ENCODE measurements around the gene UBTD2.

Gene UBTD2

DNA sequence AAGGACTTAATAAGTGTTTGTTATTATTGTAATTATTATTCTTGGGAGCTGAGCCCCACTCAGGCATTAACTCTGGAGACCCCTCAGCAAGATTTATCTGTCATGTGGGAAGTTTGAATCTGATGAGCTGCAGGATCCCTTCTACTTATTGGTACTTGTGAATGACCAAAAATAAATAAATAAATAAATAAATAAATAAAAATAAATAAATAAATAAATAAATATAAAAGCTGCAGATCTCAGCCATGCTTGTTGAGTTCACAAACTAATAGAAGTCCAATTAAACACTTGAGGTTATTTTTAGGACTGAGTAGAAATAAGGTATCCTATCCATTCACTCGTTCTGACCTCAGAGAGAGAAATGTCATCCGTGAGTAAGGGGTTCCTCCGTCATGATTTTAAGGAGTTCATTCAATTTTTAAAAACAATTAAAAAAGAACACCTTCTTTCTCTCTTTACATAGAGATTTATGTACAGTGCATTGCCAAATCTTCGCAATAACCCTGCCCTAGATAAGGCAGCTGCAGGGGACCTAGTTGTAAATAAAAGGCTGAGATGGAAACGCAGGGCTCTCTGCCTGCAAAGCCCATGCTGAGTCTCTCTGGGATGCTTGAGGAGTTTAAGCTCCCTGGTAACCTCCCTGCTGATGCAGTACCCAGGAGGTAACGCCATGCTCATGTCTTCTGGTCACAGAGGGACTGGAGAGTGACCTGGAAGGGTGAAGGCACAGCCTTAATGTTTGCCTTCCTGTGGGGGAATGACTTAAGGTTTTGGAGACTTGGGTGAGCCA lies 88.4 kb downstream of the UBTD2 start:
- DNase-seq (ENCODE audit: low read depth) = no peak

DNA sequence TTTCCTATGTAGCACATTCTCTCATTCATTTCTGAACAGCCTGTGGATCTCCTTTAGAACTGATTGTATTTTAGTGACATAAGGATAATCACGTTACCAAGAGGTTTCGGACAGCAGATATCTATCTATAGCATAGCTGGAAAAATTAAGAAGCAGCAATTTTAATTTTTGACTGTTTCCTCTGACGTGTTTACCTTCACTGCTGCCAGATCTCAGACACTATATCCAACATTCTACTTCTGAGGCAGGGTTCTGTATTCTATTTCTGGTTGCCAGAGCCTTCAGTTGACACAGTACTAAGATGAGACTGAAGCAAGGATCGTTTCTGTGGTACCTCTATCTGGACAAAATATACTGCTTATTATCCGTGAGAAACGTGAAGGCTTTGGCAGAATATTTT lies 89.7 kb downstream of the UBTD2 start, which contains the start of gene EFCAB9:
TSS of gene EFCAB9 (plus strand) at position 301 of the 400 bp plus-strand sequence. CDS start at position 302, 1 bp downstream.
- no peak for DNase-seq (ENCODE audit: low read depth)

DNA sequence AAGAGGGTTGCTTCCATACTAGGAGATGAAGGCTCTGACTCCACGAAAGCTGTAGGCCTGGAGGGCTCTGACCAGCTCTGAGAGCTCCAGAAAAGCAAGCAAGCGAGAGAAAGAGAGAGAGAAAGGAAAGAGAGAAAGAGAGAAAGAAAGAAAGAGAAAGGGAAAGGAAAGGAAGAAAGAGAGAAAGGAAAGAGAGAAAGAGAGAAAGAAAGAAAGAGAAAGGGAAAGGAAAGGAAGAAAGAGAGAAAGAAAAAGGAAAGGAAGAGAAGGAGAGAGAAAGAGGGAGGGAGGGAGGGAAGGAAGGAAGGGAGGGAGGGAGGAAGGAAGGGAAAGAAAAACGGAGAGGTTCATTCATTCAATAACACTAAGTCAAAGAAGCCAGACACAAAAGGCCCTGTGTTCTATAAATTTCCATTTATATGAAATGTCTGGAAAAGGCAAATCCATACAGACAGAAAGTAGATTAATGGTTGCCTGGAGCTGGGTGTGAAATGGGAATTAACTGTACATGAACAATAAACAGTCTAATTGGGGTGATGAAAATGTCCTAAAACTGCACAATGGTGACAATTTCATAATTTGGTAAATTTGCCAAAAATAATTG lies 93.8 kb downstream of the UBTD2 start:
- no peak for DNase-seq (ENCODE audit: low read depth)

DNA sequence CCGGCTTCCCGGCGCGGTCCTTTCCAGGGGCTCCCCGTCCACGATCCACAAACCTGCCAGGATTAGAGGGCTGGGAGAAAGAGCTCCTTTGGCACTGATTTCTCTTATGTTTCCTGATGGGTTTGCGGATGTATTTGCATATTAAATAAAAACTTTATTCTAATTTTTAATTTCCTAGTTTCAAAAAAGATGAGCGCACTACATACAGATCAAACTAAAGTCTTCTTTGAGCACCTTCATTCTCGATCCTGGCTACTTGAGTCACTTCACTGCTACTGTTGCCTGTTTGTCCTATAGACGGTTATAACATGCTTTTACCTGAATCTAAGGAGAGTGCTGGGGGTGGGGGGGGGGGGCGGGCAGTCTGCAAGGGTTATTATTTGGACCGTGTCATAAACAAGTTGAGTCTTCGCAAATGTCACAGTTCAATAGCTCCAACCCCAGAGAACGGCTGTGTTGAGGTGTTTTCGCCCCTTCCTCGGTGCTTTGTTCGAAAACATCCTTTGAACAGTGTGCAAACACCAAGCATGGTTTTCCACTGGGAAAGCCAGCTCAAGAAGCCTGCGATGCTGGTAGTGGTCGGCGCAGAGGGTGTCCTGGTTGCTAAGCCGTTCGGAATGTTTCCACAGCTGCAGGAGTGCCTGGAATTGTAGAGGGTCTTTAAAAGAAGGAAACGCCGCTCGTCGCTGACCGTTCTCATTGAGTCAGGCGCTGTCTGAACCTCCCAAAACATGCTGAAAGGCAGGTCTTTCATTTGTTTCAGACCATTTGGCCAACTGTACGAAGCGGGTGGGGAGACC lies 94.5 kb downstream of the UBTD2 start:
- DNase-seq (ENCODE audit: low read depth) = no peak

DNA sequence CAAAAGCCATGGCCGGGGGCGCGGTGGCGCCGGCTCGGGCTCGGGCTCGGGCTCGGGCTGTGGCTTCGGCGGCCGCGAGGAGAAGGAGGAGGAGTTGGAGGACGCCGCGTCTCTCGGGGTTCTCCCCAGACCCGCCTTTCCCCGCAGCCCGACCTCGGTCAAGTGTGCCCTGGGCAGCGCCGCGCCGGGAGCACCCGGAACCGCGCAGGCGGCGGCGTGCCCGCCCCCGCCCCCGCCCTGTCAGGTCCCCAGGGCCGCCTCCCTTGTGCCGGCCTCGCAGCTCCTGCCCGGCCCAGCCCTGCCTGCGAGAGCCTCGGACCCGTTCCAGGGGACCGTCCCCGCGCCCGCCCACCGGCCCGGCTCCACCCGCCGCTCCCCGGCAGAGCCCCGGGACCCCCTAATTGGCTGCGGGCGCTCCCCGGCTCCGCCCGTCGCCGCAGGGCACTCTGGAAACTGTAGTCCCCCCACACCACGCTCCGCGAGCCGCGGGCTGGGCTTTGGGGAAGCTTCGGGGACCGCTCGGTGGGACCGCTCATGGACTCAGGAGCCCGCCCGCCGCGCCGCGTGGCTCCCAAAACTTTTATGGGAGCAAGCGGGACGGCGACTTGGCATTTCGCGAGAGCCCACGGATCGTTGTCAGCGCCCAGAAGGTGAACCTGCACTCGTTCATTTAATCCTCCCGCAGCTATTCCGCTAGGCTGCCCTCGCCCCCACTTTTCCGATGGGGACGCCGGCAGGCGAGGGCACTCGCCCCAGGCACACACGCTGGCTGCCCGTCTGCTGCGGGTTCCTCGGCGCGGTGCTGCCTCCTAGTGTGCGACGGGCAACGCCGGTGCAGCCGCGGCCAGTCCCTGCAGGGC lies 95.3 kb downstream of the UBTD2 start, which contains the start of gene STK10:
TSS of gene STK10 (minus strand) at position 192 of the 860 bp plus-strand sequence. CDS start at position 10, 182 bp downstream.
- DNase-seq (ENCODE audit: low read depth) = peak; percentile 54

DNA sequence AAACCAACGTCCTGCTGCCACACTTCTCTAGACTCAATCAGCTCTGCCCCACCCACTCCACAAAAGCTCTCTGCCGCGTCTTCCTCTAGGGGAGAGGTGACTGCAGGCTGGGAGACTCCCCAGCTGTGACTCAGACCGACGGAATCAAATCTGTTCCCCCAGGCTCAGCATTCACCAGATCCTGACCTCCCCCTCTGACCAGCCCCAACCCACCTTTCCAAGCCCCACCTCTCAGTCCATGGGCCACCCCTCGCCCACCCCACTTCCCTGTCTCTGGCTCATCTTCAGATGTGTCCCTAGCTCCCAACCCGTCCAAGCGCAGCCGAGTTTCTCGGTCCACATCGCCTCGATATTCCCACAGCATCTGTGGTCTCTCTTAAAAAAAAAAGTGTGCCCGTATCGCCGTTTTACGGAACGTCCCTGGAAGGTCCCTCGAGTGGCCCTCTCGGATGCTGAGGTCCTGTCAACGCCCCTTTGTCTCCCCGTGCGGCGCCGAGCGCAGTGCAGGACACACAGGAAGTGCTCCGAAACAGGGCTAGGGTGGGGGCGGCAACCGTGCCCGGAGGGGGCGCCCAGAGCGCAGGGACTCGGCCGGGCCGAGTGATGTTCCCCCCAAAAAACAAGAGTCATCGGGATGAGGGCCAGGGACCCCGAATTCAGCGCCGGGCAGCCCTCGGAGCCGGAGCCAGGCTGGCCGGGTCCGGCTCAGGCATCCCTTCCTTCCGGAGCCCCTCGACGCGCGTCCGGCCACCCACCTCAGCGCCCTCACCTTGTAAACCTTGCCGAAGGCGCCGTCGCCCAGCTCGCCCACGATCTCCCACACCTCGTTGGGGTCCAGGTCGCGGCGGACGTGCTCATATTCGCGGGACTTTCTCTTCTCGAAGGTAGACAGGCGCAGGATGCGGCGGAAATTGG lies 96.2 kb downstream of the UBTD2 start:
- DNase-seq (ENCODE audit: low read depth) = no peak

DNA sequence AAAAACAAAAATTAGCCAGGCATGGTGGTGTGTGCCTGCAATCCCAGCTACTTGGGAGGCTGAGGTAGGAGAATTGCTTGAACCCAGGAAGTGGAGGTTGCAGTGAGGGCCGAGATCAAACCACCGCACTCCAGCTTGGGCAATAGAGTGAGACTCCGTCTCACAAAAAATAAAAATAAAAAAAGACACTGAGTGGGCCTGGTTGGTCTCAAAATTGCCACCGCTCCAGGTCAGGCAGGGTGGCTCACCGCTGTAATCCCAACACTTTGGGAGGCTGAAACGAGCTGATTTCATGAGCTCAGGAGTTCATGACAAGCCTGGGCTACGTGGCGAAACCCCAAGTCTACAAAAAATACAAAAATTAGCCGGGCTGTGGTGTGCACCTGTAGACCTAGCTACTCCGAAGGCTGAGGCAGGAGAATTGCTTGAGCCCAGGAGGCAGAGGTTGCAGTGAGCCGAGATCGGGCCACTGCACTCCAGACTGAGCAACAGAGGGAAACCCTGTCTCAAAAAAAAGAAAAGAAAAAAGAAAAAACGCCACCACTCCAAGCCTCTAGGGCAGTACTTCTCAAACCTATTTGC lies 97.4 kb downstream of the UBTD2 start:
- no peak for DNase-seq (ENCODE audit: low read depth)

DNA sequence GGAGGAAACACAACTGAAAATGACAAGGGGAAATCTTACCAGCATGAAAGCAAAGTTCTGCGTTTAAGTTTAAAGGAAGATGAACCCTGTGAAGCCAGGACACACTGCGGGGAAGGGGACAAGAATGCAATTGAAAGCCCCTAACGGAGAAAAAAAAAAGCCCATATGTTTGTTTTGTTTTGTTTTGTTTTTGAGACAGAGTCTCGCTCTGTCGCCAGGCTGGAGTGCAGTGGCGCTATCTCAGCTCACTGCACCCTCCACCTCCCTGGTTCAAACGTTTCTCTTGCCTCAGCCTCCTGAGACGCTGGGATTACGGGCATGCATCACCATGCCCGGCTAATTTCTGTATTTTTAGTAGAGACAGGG lies 98.5 kb downstream of the UBTD2 start:
- no peak for DNase-seq (ENCODE audit: low read depth)

DNA sequence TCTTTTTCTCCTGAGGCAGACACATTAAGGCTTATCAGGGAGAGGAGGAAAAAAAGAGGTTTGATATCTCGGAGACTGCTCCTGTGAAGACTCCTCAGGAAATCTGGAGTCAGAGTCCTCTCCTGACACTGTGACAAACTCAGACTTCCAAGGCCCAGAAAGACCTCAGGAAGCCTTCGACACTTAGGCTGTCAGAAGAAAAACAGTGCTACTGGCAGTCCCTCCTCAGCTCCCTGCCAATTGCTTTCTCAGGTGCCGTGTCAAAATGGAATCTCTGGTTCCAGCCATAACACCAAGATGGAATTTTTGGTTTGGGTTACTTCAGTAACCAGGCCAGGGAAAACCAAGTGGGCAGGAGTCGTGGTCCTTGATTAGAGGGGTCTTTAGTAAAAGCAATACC lies 99.7 kb downstream of the UBTD2 start:
- DNase-seq (ENCODE audit: low read depth) = no peak

DNA sequence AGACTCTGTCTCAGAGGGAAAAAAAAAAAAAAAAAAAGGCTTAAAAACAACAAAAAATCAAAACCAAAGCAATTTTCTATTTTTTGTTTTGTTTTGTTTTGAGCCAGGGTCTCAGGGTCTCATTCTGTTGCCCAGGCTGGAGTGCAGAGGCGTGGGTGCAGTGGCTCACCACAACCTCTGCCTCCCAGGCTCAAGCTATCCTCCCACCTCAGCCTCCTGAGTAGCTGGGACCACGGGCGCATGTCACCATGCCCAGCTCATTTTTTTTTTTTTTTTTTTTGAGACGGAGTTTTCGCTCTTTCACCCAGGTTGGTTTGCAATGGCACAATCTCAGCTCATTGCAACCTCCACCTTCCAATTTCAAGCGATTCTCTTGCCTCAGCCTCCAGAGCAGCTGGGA lies 101.3 kb downstream of the UBTD2 start:
- DNase-seq (ENCODE audit: low read depth) = no peak

DNA sequence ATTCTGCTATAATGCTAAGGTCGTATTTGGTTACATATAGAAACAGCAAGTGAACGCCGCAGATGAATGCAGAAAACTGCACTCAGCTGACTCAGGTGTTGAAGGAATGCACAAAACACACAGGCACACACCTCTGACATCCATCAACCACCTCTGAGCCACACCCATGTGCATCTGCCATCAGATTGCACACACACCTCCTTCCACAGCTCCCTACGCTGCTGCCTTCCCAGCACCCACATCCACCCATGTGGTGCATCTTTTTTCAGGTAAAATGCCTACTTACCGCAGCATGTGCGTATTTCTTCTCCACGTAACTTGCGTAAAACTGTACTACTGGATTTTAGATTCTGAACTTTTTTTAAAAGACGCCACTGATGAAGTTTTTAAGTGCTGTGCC lies 102.6 kb downstream of the UBTD2 start:
- DNase-seq (ENCODE audit: low read depth) = no peak

DNA sequence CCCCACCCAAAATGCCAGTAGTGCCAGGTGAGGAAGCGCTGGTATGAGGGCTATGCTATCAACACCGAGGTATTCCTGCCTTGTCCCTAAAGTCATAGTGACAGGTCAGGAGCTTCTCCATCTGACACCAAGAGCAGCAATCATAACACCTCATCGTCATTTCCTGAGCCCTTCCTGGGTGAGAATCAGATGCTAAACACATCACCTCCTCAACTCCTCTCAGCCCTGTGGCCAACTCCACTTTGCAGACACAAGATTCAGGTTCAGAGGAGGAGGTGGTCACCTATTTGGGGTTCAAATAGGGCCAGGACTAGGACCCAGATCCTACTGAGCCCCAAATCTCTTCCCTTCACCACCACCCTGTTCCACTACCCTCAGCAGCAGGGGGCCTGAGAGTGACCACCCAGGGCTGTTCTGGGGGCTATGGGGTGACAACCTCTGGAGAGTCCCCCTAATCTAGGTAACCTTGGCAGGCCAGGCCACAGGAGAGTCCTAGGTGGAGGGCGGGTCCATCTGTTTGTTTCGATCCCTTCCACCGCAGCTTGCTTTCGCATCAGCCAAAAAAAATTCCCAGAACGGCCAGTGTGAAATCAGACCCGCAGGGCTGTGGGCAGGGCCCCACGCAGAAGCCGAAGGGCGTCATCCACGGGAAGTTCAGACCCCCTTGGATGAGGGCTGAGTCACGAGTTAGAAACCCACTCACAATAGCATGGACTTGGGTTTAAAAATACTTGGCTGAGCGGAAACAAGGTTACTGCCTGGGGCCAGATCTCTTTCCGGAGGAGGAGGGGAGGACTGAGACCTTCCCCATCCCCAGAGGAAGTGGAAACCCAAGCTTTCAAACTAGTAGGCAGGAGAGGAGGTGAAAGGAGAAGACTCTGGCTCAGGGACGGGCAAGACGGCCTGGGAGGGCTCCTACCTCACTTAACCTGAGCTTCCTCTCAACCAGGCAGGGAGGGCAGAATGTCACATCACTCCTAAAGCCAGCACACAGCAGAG lies 104.3 kb downstream of the UBTD2 start:
- no peak for DNase-seq (ENCODE audit: low read depth)

DNA sequence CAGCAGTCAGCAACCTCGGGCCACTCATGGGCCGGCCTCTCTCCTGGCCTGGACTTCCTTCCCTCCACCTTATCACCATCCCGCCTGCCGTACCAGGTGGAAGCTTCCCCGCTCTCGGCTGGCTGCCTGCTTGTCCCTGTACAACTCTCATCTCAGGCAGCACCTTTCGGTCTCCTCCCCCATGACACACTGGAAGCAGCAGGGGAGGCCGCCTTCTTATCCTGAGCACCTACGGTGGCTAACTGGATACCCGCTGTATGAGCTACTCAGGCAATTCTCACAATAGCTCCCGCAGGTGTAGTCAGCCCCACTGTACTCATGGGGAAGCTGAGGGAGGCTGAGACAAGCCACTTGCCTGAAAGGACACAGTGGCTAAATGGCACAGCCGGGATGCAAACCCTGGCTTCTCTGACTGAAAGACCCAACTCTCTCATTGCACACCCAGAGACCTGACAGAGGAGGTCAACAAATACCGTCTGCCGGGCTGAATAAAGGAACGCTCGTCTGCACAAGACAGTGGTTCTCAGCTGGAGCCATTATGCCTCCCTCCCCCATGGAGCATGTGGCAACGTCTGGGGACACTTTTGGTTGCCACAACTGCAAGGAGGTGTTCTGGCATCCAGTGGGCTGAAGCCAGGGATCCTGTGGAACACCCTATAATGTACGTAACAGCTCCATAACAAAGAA lies 105.1 kb downstream of the UBTD2 start:
- no peak for DNase-seq (ENCODE audit: low read depth)

DNA sequence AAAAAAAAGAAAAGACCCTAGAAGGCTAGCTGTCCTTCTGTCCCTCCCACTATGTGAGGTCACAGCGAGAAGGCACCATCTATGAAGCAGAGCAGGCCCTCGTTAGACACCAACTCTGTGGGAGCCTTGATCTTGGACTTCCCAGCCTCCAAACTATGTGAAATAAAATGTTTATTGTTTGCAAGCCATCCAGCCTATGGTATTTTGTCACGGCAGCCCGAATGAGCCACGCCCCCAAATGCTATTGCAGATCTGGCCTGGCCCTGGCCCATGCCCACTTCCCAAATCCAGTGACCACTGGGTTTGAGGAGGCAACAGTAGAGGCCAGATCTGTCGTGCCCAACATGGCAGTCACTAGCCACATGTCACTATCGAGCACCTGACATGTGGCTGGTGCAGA lies 106.4 kb downstream of the UBTD2 start:
- DNase-seq (ENCODE audit: low read depth) = no peak

DNA sequence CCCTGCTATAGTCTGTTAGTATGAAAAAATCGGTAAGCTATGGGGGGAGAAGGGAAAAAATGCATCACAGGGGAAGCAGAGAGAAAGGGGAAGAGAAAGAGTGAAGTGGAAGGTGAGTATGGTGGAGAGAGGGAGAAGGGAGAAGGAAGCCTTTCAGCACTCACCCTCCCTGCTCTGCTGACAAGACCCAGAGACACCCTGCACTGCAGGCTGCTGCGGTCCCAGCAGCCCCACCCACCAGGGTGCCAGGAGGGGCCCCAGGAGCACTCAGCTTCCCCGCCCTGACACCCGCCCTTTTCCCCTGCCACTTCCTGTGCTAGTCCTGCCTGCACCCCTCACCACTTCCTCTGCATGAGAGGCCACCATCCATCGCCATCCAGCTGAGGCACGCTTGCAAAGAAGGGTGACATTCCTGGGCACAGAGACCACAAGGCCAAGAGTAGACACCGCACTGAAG lies 108.3 kb downstream of the UBTD2 start:
- DNase-seq (ENCODE audit: low read depth) = no peak

DNA sequence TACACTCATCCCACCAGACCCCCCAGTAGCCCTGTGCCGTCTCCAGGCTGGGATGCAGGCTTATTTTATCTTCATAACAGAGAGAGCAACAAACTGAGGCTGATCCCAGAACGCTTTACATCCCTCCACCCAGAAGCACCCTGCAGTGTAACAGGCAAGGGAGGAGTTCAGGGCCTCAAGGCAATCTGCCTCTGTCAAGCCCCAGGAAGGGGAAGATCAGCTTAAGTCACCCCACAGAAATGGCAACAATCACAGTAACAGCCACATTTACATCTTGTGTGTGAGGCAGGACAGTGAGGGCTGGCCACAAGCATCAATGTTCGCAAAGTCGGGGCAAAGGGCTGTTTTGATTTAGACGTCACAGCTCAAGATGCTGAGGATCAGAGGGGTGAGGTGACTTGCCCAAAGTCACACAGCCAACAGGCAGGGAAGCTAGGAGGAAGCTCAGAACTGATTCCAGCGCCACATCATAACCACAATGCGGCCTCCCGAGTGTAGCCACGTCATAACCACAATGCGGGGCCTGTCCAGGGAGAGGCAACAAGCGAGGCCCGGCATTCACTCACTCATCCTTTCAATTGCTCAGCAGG lies 109.9 kb downstream of the UBTD2 start:
- DNase-seq (ENCODE audit: low read depth) = no peak

DNA sequence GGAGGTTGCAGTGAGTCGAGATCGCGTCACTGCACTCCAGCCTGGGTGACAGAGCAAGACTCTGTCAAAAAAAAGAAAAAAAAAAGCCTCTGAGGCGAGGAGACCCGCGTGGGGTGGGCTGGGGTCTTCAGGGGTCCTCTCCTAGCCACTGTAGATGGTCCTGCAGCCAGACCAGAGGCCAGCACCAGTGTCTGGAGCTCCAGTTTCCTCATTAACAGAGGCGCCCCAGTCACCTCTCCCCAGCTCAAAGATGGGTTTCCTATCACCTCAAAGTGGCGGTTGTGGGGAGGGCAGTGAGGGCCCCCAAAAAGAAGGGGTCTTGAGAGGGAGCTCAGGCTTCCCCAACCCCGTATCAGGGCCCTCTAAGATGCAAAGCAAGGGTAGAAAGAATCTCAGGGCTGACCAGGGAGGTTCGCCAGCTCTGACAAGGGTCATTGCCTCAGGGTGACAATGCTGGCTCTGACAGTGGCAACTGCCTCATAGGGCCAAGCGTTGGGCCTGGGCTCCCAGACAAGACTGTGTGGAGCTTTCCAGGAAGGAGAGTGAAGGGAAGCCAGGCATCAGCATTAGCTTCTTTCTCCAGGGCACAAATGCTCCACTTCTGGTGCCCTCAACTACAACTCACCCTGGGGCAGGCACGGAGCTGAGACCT lies 110.5 kb downstream of the UBTD2 start:
- DNase-seq (ENCODE audit: low read depth) = no peak

DNA sequence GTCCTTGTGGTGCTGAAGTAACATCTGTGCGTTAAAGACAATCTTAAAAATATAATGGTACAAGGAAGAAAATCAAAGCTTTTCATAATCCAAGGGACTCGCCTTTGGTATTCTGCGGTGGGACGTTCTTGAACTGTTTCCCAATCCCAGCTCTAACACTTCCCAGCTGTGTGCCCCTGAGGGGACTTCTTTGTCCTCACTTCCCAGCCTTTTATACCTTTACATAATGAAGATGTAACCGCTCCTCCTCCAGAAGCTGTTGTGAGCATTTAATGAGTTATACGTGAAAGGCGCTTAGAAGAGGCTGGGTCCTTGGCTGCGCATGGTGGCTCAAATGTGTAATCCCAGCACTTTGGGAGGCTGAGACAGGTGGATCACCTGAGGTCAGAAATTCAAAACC lies 112.4 kb downstream of the UBTD2 start:
- no peak for DNase-seq (ENCODE audit: low read depth)
